Activated naive CD4-positive, alpha-beta T cell treated with anti-CD3 and anti-CD28 coated beads, Interleukin-2, amount 10 ng/mL, durations not matched to agents 7 days and 5 days (primary cell): Measurements from ENCODE around the gene GNAS-AS1.

Experiments
- CTCF ChIA-PET: fragments of 350-600 bp; sonication (Branson Sonifier 250); formaldehyde crosslinking; loops from one replicate; lab custom pipeline; 2021; ENCODE audit warnings: antibody characterized with exemption; lab: Charles Lee
- DNase-seq: peaks from one replicate; pipeline ENCODE4 v3.0.0-alpha.2; 2020
- H3K27ac Mint-ChIP-seq: one replicate; pipeline ENCODE4 v1.8.0; 2021; ENCODE audit warnings: mild to moderate bottlenecking, moderate library complexity, mixed read lengths
- H3K27me3 Mint-ChIP-seq: one replicate; pipeline ENCODE4 v1.8.0; 2021; ENCODE audit warnings: mild to moderate bottlenecking, mixed read lengths
- H3K36me3 Mint-ChIP-seq: one replicate; pipeline ENCODE4 v1.8.0; 2021; ENCODE audit warnings: mixed read lengths
- H3K4me1 Mint-ChIP-seq: one replicate; pipeline ENCODE4 v1.8.0; 2021; ENCODE audit warnings: mixed read lengths
- H3K4me3 Mint-ChIP-seq: one replicate; pipeline ENCODE4 v1.8.0; 2021; ENCODE audit warnings: mild to moderate bottlenecking, moderate library complexity, mixed read lengths
- H3K9me3 Mint-ChIP-seq: one replicate; pipeline ENCODE4 v1.8.0; 2021; ENCODE audit warnings: mixed read lengths

The GNAS-AS1 gene

DNA sequence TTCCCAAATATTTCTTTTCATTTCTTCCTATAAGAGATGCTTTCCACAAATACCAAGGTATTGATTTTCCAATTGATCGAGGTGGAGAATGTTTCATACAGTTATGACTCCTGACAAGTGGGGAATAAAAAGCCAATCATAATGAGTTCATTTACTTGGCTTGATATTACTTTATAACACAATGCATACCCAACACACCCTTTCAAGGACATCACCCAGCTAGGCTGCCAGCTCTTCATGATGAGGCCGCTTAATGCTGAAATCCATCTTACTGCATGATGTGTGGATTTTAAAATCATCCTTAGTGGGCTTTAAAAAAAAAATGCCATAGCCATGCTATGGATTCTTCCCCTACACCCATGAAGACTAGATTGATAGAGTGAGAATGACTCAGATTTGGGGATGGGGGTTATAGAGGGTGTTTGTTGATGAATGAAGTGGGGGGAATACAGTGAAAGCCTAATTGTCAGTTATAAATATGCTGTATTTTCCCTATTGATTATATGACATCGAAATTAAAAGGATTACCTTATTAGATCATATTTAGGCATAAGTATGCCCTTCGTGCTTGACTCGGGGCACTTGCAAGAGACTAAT, 75.9 kb downstream of the GNAS-AS1 start:
- no peaks in the 10 kb centered on the region for H3K36me3 Mint-ChIP-seq
- H3K9me3 Mint-ChIP-seq = no peaks in the 10 kb centered on the region
- H3K27me3 Mint-ChIP-seq = peaks cover 45% of the 10 kb centered on the region
- CTCF ChIA-PET = interaction anchor here (1.3 kb wide), 1 partner anchor 153 kb away, joined by 3 read pairs; no protein-coding TSS in a partner anchor
- no peak overlapping the region for H3K27ac Mint-ChIP-seq
- H3K4me1 Mint-ChIP-seq = no peaks in the 10 kb centered on the region
- no peak overlapping the region for H3K4me3 Mint-ChIP-seq
- no peak for DNase-seq

- no peaks in the 10 kb centered on the region for H3K9me3 Mint-ChIP-seq
- H3K36me3 Mint-ChIP-seq = no peaks in the 10 kb centered on the region
- H3K4me1 Mint-ChIP-seq = no peaks in the 10 kb centered on the region
- H3K27ac Mint-ChIP-seq = no peak overlapping the region
- peaks cover 44% of the 10 kb centered on the region for H3K27me3 Mint-ChIP-seq
- H3K4me3 Mint-ChIP-seq = no peak overlapping the region
- CTCF ChIA-PET = interaction anchor here (1.3 kb wide), 1 partner anchor 152 kb away, joined by 3 read pairs; no protein-coding TSS in a partner anchor
- no peak for DNase-seq
These were observed 76.5 kb downstream of the GNAS-AS1 start for GRCh38 chr20:58774214-58774613.

GRCh38 chr20:58772786-58773185, 77.9 kb downstream of the GNAS-AS1 start:
- no peaks in the 10 kb centered on the region for H3K9me3 Mint-ChIP-seq
- CTCF ChIA-PET = no interaction called here
- no peak overlapping the region for H3K4me3 Mint-ChIP-seq
- H3K27ac Mint-ChIP-seq = no peak overlapping the region
- peaks cover 38% of the 10 kb centered on the region for H3K27me3 Mint-ChIP-seq
- no peaks in the 10 kb centered on the region for H3K4me1 Mint-ChIP-seq
- H3K36me3 Mint-ChIP-seq = no peaks in the 10 kb centered on the region
- no peak for DNase-seq
